Mesothelial cell of epicardium (in vitro differentiated cells): ENCODE data around the gene MRPS22. TPM values are rescaled to one million over a fixed set of nuclear protein-coding genes. Genes with fewer than 3 reads are reported as not detected.
"Not testable (repeated sequence)": the region's sequence is repeated elsewhere in the genome, so short reads cannot be mapped to it uniquely, and the experiment has no call there.

Source experiments
- DNase-seq, 2 experiments: peaks; one replicate each; pipeline ENCODE4 v3.0.0; 2021; ENCODE audit warnings: low spot score in 2 of 2; ENCODE audit not compliant: unreplicated experiment in 2 of 2
- H3K27ac Mint-ChIP-seq: 2 replicates; pipeline ENCODE4 v1.8.0; 2021; ENCODE audit warnings: mixed read lengths
- H3K27me3 Mint-ChIP-seq: 2 replicates; pipeline ENCODE4 v1.8.0; 2021; ENCODE audit warnings: low read depth, mixed read lengths
- H3K36me3 Mint-ChIP-seq: 2 replicates; pipeline ENCODE4 v1.8.0; 2021; ENCODE audit warnings: mixed read lengths
- H3K4me1 Mint-ChIP-seq: 2 replicates; pipeline ENCODE4 v1.8.0; 2021; ENCODE audit warnings: mixed read lengths
- H3K4me3 Mint-ChIP-seq: 2 replicates; pipeline ENCODE4 v1.8.0; 2021; ENCODE audit warnings: mild to moderate bottlenecking, moderate library complexity, mixed read lengths
- H3K9me3 Mint-ChIP-seq: 2 replicates; pipeline ENCODE4 v1.8.0; 2021; ENCODE audit warnings: mixed read lengths
- total RNA-seq: library from RNA; stranded (reverse); gene quantifications from 3 replicates; pipeline ENCODE4 v1.2.1, GENCODE V29; 2021
- TF ChIP-seq, protein P1 (sequence below): fragments of 200-600 bp; sonication (generic); IDR thresholded peaks from one replicate; pipeline ENCODE4 v1.5.0; 2021; ENCODE audit warnings: antibody characterized with exemption; ENCODE audit not compliant: unreplicated experiment

MRPS22 gene
- total RNA-seq, 1 donor from 2014 or later: 34.2 TPM

DNA sequence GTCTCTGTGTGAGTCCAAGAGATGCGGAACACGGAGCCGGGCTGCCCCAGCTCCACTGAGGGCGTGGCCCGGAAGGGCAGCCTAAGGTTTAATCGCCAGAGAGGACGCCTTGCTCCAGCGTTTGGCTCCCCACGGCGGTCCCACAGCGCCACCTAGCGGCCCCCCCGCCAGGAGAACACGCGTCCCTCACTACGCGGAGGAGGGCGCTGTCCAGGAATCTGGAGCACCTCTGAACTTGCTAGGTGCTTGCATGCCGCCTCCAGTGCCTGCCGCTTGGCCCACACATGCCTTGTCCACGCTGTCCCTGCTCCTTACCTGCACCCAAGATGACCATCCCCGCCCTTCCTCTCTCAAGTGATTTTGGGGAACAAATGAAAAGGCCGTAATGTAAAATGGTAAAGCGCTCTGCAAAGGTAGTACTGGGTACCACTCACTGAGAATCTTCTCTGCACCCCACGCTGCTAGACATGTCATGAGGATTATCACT, 14.4 kb upstream of the MRPS22 start:
- Mint-ChIP-seq H3K27ac (no peak overlapping the region), H3K4me1 (peaks cover 2% of the 10 kb centered on the region), H3K36me3 (no peaks in the 10 kb centered on the region), H3K9me3 (no peaks in the 10 kb centered on the region), H3K4me3 (no peak overlapping the region), H3K27me3 (peaks cover 83% of the 10 kb centered on the region)
- TF ChIP-seq, protein P1, sequence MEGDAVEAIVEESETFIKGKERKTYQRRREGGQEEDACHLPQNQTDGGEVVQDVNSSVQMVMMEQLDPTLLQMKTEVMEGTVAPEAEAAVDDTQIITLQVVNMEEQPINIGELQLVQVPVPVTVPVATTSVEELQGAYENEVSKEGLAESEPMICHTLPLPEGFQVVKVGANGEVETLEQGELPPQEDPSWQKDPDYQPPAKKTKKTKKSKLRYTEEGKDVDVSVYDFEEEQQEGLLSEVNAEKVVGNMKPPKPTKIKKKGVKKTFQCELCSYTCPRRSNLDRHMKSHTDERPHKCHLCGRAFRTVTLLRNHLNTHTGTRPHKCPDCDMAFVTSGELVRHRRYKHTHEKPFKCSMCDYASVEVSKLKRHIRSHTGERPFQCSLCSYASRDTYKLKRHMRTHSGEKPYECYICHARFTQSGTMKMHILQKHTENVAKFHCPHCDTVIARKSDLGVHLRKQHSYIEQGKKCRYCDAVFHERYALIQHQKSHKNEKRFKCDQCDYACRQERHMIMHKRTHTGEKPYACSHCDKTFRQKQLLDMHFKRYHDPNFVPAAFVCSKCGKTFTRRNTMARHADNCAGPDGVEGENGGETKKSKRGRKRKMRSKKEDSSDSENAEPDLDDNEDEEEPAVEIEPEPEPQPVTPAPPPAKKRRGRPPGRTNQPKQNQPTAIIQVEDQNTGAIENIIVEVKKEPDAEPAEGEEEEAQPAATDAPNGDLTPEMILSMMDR: peak; percentile 97
- DNase-seq: peak; percentile 79 to 96

DNA sequence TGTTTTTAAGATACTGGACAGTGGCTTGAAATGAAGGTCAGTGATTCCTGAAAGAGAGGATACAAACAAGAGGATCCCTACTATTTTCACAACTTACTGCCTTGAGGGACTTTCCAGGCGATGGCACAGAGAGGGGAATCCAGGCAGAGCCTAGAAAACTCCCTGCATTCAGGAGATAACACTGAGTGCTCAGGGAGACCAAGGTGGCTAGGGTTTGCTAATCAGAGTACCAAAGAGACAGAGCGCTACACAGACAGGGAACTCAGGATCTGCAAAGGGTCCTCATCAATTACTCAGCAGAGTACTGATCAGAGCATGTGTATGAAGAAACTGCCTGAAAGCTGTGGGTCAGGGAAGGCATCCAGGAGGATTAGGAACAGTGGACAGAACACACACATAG, 11.7 kb upstream of the MRPS22 start:
- Mint-ChIP-seq H3K9me3 (no peaks in the 10 kb centered on the region), H3K27me3 (peaks cover 79% of the 10 kb centered on the region), H3K4me1 (peaks cover 2% of the 10 kb centered on the region), H3K4me3 (no peak overlapping the region), H3K36me3 (no peaks in the 10 kb centered on the region), H3K27ac (no peak overlapping the region)
- TF ChIP-seq, protein P1: no peak
- DNase-seq: no peak

DNA sequence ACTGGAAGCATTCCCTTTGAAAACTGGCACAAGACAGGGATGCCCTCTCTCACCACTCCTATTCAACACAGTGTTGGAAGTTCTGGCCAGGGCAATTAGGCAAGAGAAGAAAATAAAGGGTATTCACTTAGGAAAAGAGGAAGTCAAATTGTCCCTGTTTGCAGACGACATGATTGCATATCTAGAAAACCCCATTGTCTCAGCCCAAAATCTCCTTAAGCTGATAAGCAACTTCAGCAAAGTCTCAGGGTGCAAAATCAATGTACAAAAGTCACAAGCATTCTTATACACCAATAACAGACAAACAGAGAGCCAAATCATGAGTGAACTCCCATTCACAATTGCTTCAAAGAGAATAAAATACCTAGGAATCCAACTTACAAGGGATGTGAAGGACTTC, 9.1 kb upstream of the MRPS22 start:
- not testable (repeated sequence) for H3K4me3 Mint-ChIP-seq, DNase-seq, H3K36me3 Mint-ChIP-seq, H3K9me3 Mint-ChIP-seq, H3K27ac Mint-ChIP-seq, H3K4me1 Mint-ChIP-seq
- H3K27me3 Mint-ChIP-seq: peaks cover 81% of the 10 kb centered on the region

DNA sequence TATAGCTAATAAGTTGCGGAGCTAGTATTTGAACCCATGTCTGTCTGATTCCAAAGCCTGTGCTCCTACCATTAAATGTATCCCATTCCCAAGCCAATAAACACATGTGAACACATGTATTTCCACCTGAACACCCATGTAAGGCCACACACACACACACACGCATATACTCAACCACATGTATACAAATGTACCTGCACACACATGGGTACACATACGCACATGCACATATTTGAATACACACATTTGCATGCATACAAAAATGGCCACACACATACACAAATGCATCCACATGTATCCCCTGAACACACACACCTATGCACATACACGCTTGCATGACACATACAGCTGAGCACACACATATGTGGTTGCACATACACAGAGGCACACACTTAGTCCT, 5.4 kb upstream of the MRPS22 start:
- Mint-ChIP-seq H3K9me3 (peaks cover 5% of the 10 kb centered on the region), H3K36me3 (no peaks in the 10 kb centered on the region), H3K27ac (no peak overlapping the region), H3K4me1 (no peaks in the 10 kb centered on the region), H3K4me3 (no peak overlapping the region), H3K27me3 (peaks cover 70% of the 10 kb centered on the region)
- no peak for DNase-seq
- TF ChIP-seq, protein P1: no peak

DNA sequence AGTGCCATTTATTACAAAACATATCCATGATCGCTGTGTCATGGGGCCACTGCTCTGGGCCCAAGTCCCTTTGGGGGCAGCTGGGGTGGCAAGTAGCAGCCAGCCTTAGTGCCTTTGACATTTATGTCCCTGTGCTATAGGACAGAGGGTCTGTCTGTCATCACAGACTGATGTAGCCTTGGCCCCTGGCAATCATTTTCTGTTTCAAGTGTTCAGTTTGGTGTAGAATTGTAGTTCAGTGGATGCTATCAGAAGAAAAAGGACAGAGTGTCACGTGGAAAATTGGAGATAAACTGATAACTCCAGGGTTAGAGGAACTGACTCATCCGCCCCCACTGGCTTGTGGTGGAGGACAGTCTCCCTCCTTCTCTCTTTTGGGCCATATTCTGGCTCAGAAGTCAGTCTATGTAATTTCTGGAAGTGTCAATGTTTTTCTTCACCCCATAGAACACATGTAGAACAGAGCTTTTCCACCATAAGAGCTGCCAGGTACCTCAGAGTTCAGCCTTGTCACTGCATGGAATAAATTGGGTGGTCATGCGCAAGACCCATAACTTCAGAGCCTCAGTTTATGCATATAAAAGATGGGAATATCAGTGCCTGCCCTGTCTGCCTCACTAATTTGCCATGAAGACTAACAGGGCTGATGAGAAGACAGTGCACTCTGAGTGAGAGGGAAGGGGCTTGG, 4.5 kb upstream of the MRPS22 start:
- Mint-ChIP-seq H3K4me3 (no peak overlapping the region), H3K27ac (no peak overlapping the region)

DNA sequence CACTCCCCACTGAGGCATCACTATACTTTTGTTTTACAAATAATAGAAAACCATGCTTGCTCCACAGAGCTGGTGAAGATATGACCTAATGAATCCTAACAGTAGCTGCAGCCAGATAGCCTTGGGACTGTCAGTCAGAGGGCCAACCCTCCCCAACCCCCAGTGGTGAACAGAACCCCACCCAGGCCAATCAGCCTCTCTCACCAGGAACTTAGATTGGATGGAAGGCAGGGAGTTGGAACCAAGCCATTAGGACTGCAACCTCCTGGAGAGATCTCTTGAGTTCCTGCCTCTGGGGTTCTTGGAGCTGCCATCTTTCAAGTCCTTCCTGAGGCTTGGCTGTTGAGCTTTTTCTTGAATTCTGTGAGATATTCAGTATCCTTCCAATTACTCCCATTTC, 3.0 kb upstream of the MRPS22 start:
- no peak for DNase-seq
- no peak overlapping the region for H3K4me3 Mint-ChIP-seq
- peaks cover 55% of the 10 kb centered on the region for H3K27me3 Mint-ChIP-seq
- peaks cover 5% of the 10 kb centered on the region for H3K9me3 Mint-ChIP-seq
- TF ChIP-seq, protein P1: no peak
- no peak overlapping the region for H3K27ac Mint-ChIP-seq
- H3K36me3 Mint-ChIP-seq: no peaks in the 10 kb centered on the region
- no peaks in the 10 kb centered on the region for H3K4me1 Mint-ChIP-seq

More for the DNA sequence above, 4.5 kb upstream of the MRPS22 start:
- DNase-seq: no peak
- H3K9me3 Mint-ChIP-seq: peaks cover 5% of the 10 kb centered on the region
- H3K27me3 Mint-ChIP-seq: peaks cover 63% of the 10 kb centered on the region
- TF ChIP-seq, protein P1: no peak
- no peaks in the 10 kb centered on the region for H3K36me3 Mint-ChIP-seq
- no peaks in the 10 kb centered on the region for H3K4me1 Mint-ChIP-seq
